Measurements from ENCODE around the gene PKNOX2.

PKNOX2 gene

GRCh38 chr11:125173027-125173426 is 8.5 kb downstream of the PKNOX2 start:
- no peak for DNase-seq (ENCODE audit: low read depth, low spot score)
- no CpG with 5 or more reads among the region's 1 CpG for WGBS (ENCODE audit: insufficient coverage, insufficient read length)
- Histone ChIP-seq H3K27ac (ENCODE audit: low read length) (no peak overlapping the region), H3K9me3 (ENCODE audit: control insufficient read depth, insufficient read depth, low read length) (no peaks in the 10 kb centered on the region), H3K27me3 (ENCODE audit: control insufficient read depth, insufficient read depth, low read length) (peaks cover 21% of the 10 kb centered on the region), H3K36me3 (ENCODE audit: control insufficient read depth, insufficient read depth, low read length) (no peaks in the 10 kb centered on the region), H3K4me1 (ENCODE audit: control insufficient read depth, insufficient read depth, low read length) (peaks cover 11% of the 10 kb centered on the region), H3K4me3 (ENCODE audit: low read length) (no peak overlapping the region)

- WGBS (ENCODE audit: insufficient coverage, insufficient read length) = no CpG with 5 or more reads among the region's 8 CpGs
- Histone ChIP-seq H3K27ac (ENCODE audit: low read length) (no peak overlapping the region), H3K27me3 (ENCODE audit: control insufficient read depth, insufficient read depth, low read length) (peaks cover 16% of the 10 kb centered on the region), H3K36me3 (ENCODE audit: control insufficient read depth, insufficient read depth, low read length) (no peaks in the 10 kb centered on the region), H3K9me3 (ENCODE audit: control insufficient read depth, insufficient read depth, low read length) (no peaks in the 10 kb centered on the region), H3K4me3 (ENCODE audit: low read length) (no peak overlapping the region), H3K4me1 (ENCODE audit: control insufficient read depth, insufficient read depth, low read length) (peaks cover 11% of the 10 kb centered on the region)
- no peak for DNase-seq (ENCODE audit: low read depth, low spot score)
Observed at GRCh38 chr11:125173556-125173955, 9.0 kb downstream of the PKNOX2 start.

GRCh38 chr11:125174057-125174456 is 9.5 kb downstream of the PKNOX2 start:
- Histone ChIP-seq H3K27ac (ENCODE audit: low read length) (no peak overlapping the region), H3K27me3 (ENCODE audit: control insufficient read depth, insufficient read depth, low read length) (peaks cover 13% of the 10 kb centered on the region; the same call in 1 of the 2 replicates), H3K9me3 (ENCODE audit: control insufficient read depth, insufficient read depth, low read length) (no peaks in the 10 kb centered on the region), H3K36me3 (ENCODE audit: control insufficient read depth, insufficient read depth, low read length) (no peaks in the 10 kb centered on the region), H3K4me3 (ENCODE audit: low read length) (no peak overlapping the region), H3K4me1 (ENCODE audit: control insufficient read depth, insufficient read depth, low read length) (peaks cover 11% of the 10 kb centered on the region)
- no CpG with 5 or more reads among the region's 4 CpGs for WGBS (ENCODE audit: insufficient coverage, insufficient read length)
- DNase-seq (ENCODE audit: low read depth, low spot score) = no peak

GRCh38 chr11:125174686-125175085 is 10.1 kb downstream of the PKNOX2 start:
- WGBS (ENCODE audit: insufficient coverage, insufficient read length) = no CpG with 5 or more reads among the region's 8 CpGs
- peaks cover 7% of the 10 kb centered on the region; the same call in 1 of the 2 replicates for H3K27me3 ChIP-seq (ENCODE audit: control insufficient read depth, insufficient read depth, low read length)

GRCh38 chr11:125175166-125175565 is 10.6 kb downstream of the PKNOX2 start:
- Histone ChIP-seq H3K27me3 (ENCODE audit: control insufficient read depth, insufficient read depth, low read length) (peaks cover 3% of the 10 kb centered on the region; the same call in 1 of the 2 replicates), H3K4me3 (ENCODE audit: low read length) (no peak overlapping the region)
- WGBS (ENCODE audit: insufficient coverage, insufficient read length) = no CpG with 5 or more reads among the region's 4 CpGs

More at GRCh38 chr11:125174686-125175085, 10.1 kb downstream of the PKNOX2 start:
- DNase-seq (ENCODE audit: low read depth, low spot score) = no peak
- Histone ChIP-seq H3K4me3 (ENCODE audit: low read length) (no peak overlapping the region), H3K36me3 (ENCODE audit: control insufficient read depth, insufficient read depth, low read length) (no peaks in the 10 kb centered on the region), H3K27ac (ENCODE audit: low read length) (no peak overlapping the region), H3K9me3 (ENCODE audit: control insufficient read depth, insufficient read depth, low read length) (no peaks in the 10 kb centered on the region), H3K4me1 (ENCODE audit: control insufficient read depth, insufficient read depth, low read length) (peaks cover 9% of the 10 kb centered on the region)

GRCh38 chr11:125175896-125176575 is 11.5 kb downstream of the PKNOX2 start:
- Histone ChIP-seq H3K4me1 (ENCODE audit: control insufficient read depth, insufficient read depth, low read length) (peaks cover 3% of the 10 kb centered on the region), H3K9me3 (ENCODE audit: control insufficient read depth, insufficient read depth, low read length) (no peaks in the 10 kb centered on the region), H3K4me3 (ENCODE audit: low read length) (no peak overlapping the region), H3K27ac (ENCODE audit: low read length) (no peak overlapping the region), H3K27me3 (ENCODE audit: control insufficient read depth, insufficient read depth, low read length) (peaks cover 1% of the 10 kb centered on the region; the same call in 1 of the 2 replicates), H3K36me3 (ENCODE audit: control insufficient read depth, insufficient read depth, low read length) (no peaks in the 10 kb centered on the region)
- DNase-seq (ENCODE audit: low read depth, low spot score) = no peak
- WGBS (ENCODE audit: insufficient coverage, insufficient read length) = no CpG with 5 or more reads among the region's 15 CpGs

More at GRCh38 chr11:125175166-125175565, 10.6 kb downstream of the PKNOX2 start:
- Histone ChIP-seq H3K27ac (ENCODE audit: low read length) (no peak overlapping the region), H3K9me3 (ENCODE audit: control insufficient read depth, insufficient read depth, low read length) (no peaks in the 10 kb centered on the region), H3K36me3 (ENCODE audit: control insufficient read depth, insufficient read depth, low read length) (no peaks in the 10 kb centered on the region), H3K4me1 (ENCODE audit: control insufficient read depth, insufficient read depth, low read length) (peaks cover 5% of the 10 kb centered on the region)
- no peak for DNase-seq (ENCODE audit: low read depth, low spot score)

GRCh38 chr11:125176866-125177265 is 12.3 kb downstream of the PKNOX2 start:
- no peak overlapping the region for H3K4me3 ChIP-seq (ENCODE audit: low read length)
- no peaks in the 10 kb centered on the region; the same call in 1 of the 2 replicates for H3K27me3 ChIP-seq (ENCODE audit: control insufficient read depth, insufficient read depth, low read length)
- H3K27ac ChIP-seq (ENCODE audit: low read length) = no peak overlapping the region
- no peak for DNase-seq (ENCODE audit: low read depth, low spot score)
- H3K9me3 ChIP-seq (ENCODE audit: control insufficient read depth, insufficient read depth, low read length) = no peaks in the 10 kb centered on the region
- peaks cover 1% of the 10 kb centered on the region for H3K4me1 ChIP-seq (ENCODE audit: control insufficient read depth, insufficient read depth, low read length)
- WGBS (ENCODE audit: insufficient coverage, insufficient read length) = no CpG with 5 or more reads among the region's 5 CpGs
- H3K36me3 ChIP-seq (ENCODE audit: control insufficient read depth, insufficient read depth, low read length) = no peaks in the 10 kb centered on the region

GRCh38 chr11:125177543-125177942 is 13.0 kb downstream of the PKNOX2 start:
- Histone ChIP-seq H3K27me3 (ENCODE audit: control insufficient read depth, insufficient read depth, low read length) (no peaks in the 10 kb centered on the region), H3K4me3 (ENCODE audit: low read length) (no peak overlapping the region), H3K36me3 (ENCODE audit: control insufficient read depth, insufficient read depth, low read length) (no peaks in the 10 kb centered on the region), H3K9me3 (ENCODE audit: control insufficient read depth, insufficient read depth, low read length) (no peaks in the 10 kb centered on the region), H3K4me1 (ENCODE audit: control insufficient read depth, insufficient read depth, low read length) (peaks cover 1% of the 10 kb centered on the region; the same call in 1 of the 2 replicates), H3K27ac (ENCODE audit: low read length) (no peak overlapping the region)
- no peak for DNase-seq (ENCODE audit: low read depth, low spot score)
- WGBS (ENCODE audit: insufficient coverage, insufficient read length) = no CpG with 5 or more reads among the region's 3 CpGs

- DNase-seq (ENCODE audit: low read depth, low spot score) = no peak
- Histone ChIP-seq H3K27me3 (ENCODE audit: control insufficient read depth, insufficient read depth, low read length) (no peaks in the 10 kb centered on the region), H3K36me3 (ENCODE audit: control insufficient read depth, insufficient read depth, low read length) (no peaks in the 10 kb centered on the region), H3K27ac (ENCODE audit: low read length) (no peak overlapping the region), H3K4me1 (ENCODE audit: control insufficient read depth, insufficient read depth, low read length) (no peaks in the 10 kb centered on the region; the same call in 1 of the 2 replicates), H3K4me3 (ENCODE audit: low read length) (no peak overlapping the region), H3K9me3 (ENCODE audit: control insufficient read depth, insufficient read depth, low read length) (no peaks in the 10 kb centered on the region)
- WGBS (ENCODE audit: insufficient coverage, insufficient read length) = no CpG with 5 or more reads among the region's 9 CpGs
Observed at GRCh38 chr11:125179346-125179745, 14.8 kb downstream of the PKNOX2 start.

- no peak overlapping the region for H3K4me3 ChIP-seq (ENCODE audit: low read length)
- no peaks in the 10 kb centered on the region for H3K9me3 ChIP-seq (ENCODE audit: control insufficient read depth, insufficient read depth, low read length)
- no peaks in the 10 kb centered on the region; the same call in 1 of the 2 replicates for H3K4me1 ChIP-seq (ENCODE audit: control insufficient read depth, insufficient read depth, low read length)
- no peaks in the 10 kb centered on the region for H3K36me3 ChIP-seq (ENCODE audit: control insufficient read depth, insufficient read depth, low read length)
- DNase-seq (ENCODE audit: low read depth, low spot score) = no peak
- no peak overlapping the region for H3K27ac ChIP-seq (ENCODE audit: low read length)
- no peaks in the 10 kb centered on the region for H3K27me3 ChIP-seq (ENCODE audit: control insufficient read depth, insufficient read depth, low read length)
- WGBS (ENCODE audit: insufficient coverage, insufficient read length) = no CpG with 5 or more reads among the region's 11 CpGs
Observed at GRCh38 chr11:125179895-125180294, 15.3 kb downstream of the PKNOX2 start.

All from iPS DF 6.9 (cell line).